Measurements from ENCODE around the gene LRRC40.
A peak's percentile ranks its signal among the peaks of the same experiment; 100 is the strongest.

LRRC40 gene

GRCh38 chr1:70205434-70206118 lies at the start of gene LRRC40:
TSS of gene LRRC40 (minus strand) at chr1:70205579. CDS start at chr1:70205540, 39 bp downstream.
- DNase-seq (ENCODE audit: low read depth, low spot score) = peak; percentile 54
- ChIA-PET CTCF (interaction anchor here (1.1 kb wide), 1 partner anchor 10 kb away, joined by 4 read pairs; no protein-coding TSS in a partner anchor), POLR2A (interaction anchor here (1.1 to 2.6 kb wide), 3 partner anchors 16 to 205 kb away, joined by 4 to 15 read pairs (median 6); partner anchors contain the start of genes ANKRD13C, CTH and SRSF11)
- TF ChIP-seq CTCF (IDR thresholded peaks at IDR 0.05; ENCODE audit: insufficient read depth, low read length, missing control alignments) = no peak
- H3K4me3 ChIP-seq (ENCODE audit: low read depth, low read length) = peak within 1 kb of the TSS; percentile 97

- ChIA-PET POLR2A (no interaction called here), CTCF (no interaction called here)
- DNase-seq (ENCODE audit: low read depth, low spot score) = no peak
- no peak for TF ChIP-seq CTCF (IDR thresholded peaks at IDR 0.05; ENCODE audit: insufficient read depth, low read length, missing control alignments)
- H3K4me3 ChIP-seq (ENCODE audit: low read depth, low read length) = no peak overlapping the region
These were observed 43.4 kb upstream of the LRRC40 start for GRCh38 chr1:70248729-70249128.

- TF ChIP-seq CTCF (IDR thresholded peaks at IDR 0.05; ENCODE audit: insufficient read depth, low read length, missing control alignments) = no peak
- no peak overlapping the region for H3K4me3 ChIP-seq (ENCODE audit: low read depth, low read length)
- ChIA-PET POLR2A (no interaction called here), CTCF (no interaction called here)
- DNase-seq (ENCODE audit: low read depth, low spot score) = no peak
These were observed 42.4 kb upstream of the LRRC40 start for GRCh38 chr1:70247768-70248167.

GRCh38 chr1:70247122-70247521 lies 41.7 kb upstream of the LRRC40 start:
- ChIA-PET CTCF (no interaction called here), POLR2A (no interaction called here)
- TF ChIP-seq CTCF (IDR thresholded peaks at IDR 0.05; ENCODE audit: insufficient read depth, low read length, missing control alignments) = no peak
- DNase-seq (ENCODE audit: low read depth, low spot score) = no peak
- no peak overlapping the region for H3K4me3 ChIP-seq (ENCODE audit: low read depth, low read length)

GRCh38 chr1:70239940-70240339 lies 34.6 kb upstream of the LRRC40 start:
- ChIA-PET POLR2A (no interaction called here), CTCF (no interaction called here)
- no peak overlapping the region for H3K4me3 ChIP-seq (ENCODE audit: low read depth, low read length)
- no peak for DNase-seq (ENCODE audit: low read depth, low spot score)
- no peak for TF ChIP-seq CTCF (IDR thresholded peaks at IDR 0.05; ENCODE audit: insufficient read depth, low read length, missing control alignments)

- CTCF ChIA-PET = no interaction called here
- POLR2A ChIA-PET = interaction anchor here (1.1 kb wide), 1 partner anchor 13 kb away, joined by 3 read pairs; the partner anchor contains the start of gene SRSF11
- H3K4me3 ChIP-seq (ENCODE audit: low read depth, low read length) = no peak overlapping the region
- no peak for TF ChIP-seq CTCF (IDR thresholded peaks at IDR 0.05; ENCODE audit: insufficient read depth, low read length, missing control alignments)
- no peak for DNase-seq (ENCODE audit: low read depth, low spot score)
These were observed 29.4 kb upstream of the LRRC40 start for GRCh38 chr1:70234733-70235132.
